Measurements from ENCODE around the gene METTL14. TPM values are rescaled to one million over a fixed set of nuclear protein-coding genes. Genes with fewer than 3 reads are reported as not detected.

Gene METTL14
- total RNA-seq, 4 donors from 2014 or later: 8.2 to 31.8 (median 17.3) TPM

DNA sequence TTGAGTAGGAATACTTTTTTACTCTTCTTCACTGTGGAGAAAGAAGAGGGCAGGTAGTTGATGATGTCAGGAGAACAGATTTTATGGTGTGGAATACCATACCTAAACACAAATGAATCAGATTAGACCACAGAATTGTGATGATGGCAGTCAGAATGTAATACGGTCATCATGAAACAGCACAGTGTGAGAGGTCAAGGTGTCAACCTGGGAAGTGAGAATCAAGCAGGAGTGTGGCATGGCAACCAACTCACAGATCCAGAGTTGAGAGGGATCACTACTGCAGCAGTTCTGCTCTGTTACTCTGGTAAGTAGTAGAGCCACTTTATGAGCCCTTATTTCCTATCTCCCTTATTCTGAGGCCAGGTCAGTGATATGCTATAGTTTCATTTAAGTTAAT lies 27.7 kb downstream of the METTL14 start:
- intact Hi-C loops (cut with DNase I; ENCODE audit: low total_unique reads) (no loop called here), in situ Hi-C loops (cut with MboI; ENCODE audit: low sequenced_read_pairs in 4 of 4) (no loop called here)
- Histone ChIP-seq H3K4me1 (no peaks in the 10 kb centered on the region), H3K36me3 (peaks cover 0 to 49% of the 10 kb centered on the region in 2 donors), H3K27me3 (no peaks in the 10 kb centered on the region), H3K4me3 (no peak overlapping the region), H3K27ac (no peak overlapping the region), H3K9me3 (no peaks in the 10 kb centered on the region)
- DNase-seq: no peak
- no peak for ATAC-seq
- TF ChIP-seq, protein P1, sequence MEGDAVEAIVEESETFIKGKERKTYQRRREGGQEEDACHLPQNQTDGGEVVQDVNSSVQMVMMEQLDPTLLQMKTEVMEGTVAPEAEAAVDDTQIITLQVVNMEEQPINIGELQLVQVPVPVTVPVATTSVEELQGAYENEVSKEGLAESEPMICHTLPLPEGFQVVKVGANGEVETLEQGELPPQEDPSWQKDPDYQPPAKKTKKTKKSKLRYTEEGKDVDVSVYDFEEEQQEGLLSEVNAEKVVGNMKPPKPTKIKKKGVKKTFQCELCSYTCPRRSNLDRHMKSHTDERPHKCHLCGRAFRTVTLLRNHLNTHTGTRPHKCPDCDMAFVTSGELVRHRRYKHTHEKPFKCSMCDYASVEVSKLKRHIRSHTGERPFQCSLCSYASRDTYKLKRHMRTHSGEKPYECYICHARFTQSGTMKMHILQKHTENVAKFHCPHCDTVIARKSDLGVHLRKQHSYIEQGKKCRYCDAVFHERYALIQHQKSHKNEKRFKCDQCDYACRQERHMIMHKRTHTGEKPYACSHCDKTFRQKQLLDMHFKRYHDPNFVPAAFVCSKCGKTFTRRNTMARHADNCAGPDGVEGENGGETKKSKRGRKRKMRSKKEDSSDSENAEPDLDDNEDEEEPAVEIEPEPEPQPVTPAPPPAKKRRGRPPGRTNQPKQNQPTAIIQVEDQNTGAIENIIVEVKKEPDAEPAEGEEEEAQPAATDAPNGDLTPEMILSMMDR (IDR thresholded peaks at IDR 0.05 in 4 of 5, conservative IDR thresholded peaks at IDR 0.05 in 1 of 5): no peak

DNA sequence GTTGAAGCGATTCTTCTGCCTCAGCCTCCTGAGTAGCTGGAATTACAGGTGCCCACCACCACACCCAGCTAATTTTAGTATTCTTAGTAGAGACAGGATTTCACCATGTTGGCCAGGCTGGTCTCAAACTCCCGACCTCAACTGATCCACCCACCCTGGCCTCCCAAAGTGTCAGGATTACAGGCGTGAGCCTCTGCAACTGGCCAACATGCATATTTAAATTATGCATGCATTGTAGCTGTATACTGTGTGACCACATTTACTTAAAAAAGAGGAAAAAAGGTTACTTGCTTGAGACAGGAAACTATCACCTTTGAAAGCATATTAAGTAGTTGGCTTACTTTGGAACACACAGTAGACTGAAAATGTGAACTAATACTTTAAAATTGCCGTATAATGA lies 29.5 kb downstream of the METTL14 start:
- no peak for ATAC-seq
- in situ Hi-C loops (cut with MboI; ENCODE audit: low sequenced_read_pairs in 4 of 4): no loop called here
- H3K36me3 ChIP-seq: peaks cover 0 to 34% of the 10 kb centered on the region in 2 donors

DNA sequence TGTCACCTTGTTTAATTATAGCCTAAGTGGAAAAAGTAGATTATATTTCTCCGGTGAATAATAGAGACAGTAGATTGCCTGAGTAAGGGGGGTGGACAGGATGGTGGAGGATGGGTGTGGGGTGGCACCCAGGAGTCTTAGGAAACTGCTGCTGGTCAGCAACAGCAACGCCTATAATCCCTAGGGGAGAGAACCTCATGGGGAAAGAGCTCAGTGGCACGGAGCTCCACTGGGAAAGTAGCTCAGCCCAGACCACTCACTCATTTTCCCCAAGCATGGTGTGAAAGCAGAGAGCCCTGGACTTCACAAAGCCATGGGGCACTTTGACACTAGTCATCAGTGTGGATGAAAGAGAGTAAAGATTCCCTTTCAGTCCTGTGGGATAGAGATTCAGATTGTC lies 31.1 kb downstream of the METTL14 start:
- no peaks in the 10 kb centered on the region for H3K27me3 ChIP-seq
- in situ Hi-C loops (cut with MboI; ENCODE audit: low sequenced_read_pairs in 4 of 4) (no loop called here), intact Hi-C loops (cut with DNase I; ENCODE audit: low total_unique reads) (no loop called here)
- no peak overlapping the region for H3K4me3 ChIP-seq
- DNase-seq: no peak
- H3K27ac ChIP-seq: no peak overlapping the region
- TF ChIP-seq, protein P1 (IDR thresholded peaks at IDR 0.05 in 4 of 5, conservative IDR thresholded peaks at IDR 0.05 in 1 of 5): no peak
- no peak for TF ChIP-seq POLR2A (IDR thresholded peaks at IDR 0.05)
- H3K36me3 ChIP-seq: peaks cover 0 to 19% of the 10 kb centered on the region in 2 donors
- no peaks in the 10 kb centered on the region for H3K4me1 ChIP-seq
- no peaks in the 10 kb centered on the region for H3K9me3 ChIP-seq
- no peak for ATAC-seq

More for the DNA sequence above, 29.5 kb downstream of the METTL14 start:
- Histone ChIP-seq H3K27ac (no peak overlapping the region), H3K4me1 (no peaks in the 10 kb centered on the region), H3K27me3 (no peaks in the 10 kb centered on the region), H3K9me3 (no peaks in the 10 kb centered on the region), H3K4me3 (no peak overlapping the region)
- TF ChIP-seq, protein P1 (IDR thresholded peaks at IDR 0.05 in 4 of 5, conservative IDR thresholded peaks at IDR 0.05 in 1 of 5): no peak
- no peak for TF ChIP-seq POLR2A (IDR thresholded peaks at IDR 0.05)
- no peak for DNase-seq
- intact Hi-C loops (cut with DNase I; ENCODE audit: low total_unique reads): no loop called here

DNA sequence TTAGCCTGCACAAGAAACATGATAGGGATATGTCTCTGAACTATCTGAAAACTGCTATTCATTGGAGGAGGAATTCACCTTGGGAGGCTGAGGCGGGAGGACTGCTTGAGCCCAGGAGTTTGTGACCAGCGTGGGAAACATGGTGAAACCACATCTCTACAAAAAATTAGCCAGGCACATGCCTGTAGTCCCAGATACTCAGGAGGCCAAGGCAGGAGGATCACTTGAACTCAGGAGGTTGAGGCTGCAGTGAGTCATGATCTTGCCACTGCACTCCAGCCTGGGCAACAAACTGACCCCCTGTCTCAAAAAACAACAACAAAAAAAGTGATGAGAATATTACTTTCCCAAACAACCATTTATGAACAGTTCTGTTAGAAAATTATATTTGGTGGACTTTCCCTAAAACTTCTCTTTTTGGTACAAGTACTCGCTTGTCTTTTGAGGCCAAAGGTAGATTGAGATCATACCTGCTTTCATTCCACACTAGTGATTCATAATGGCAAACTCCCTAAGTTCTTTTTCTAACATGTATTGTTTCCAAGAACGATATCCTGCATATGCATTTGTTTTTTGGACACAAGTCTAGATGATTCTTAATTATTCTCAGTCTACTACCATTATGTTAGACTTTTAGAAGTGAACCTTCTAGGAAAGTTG lies 33.4 kb downstream of the METTL14 start:
- ATAC-seq (no peak), DNase-seq (no peak)
- Histone ChIP-seq H3K4me3 (no peak overlapping the region), H3K36me3 (no peaks in the 10 kb centered on the region), H3K9me3 (no peaks in the 10 kb centered on the region), H3K4me1 (no peaks in the 10 kb centered on the region), H3K27me3 (no peaks in the 10 kb centered on the region), H3K27ac (no peak overlapping the region)
- intact Hi-C loops (cut with DNase I; ENCODE audit: low total_unique reads) (no loop called here), in situ Hi-C loops (cut with MboI; ENCODE audit: low sequenced_read_pairs in 4 of 4) (no loop called here)
- TF ChIP-seq, protein P1 (IDR thresholded peaks at IDR 0.05 in 4 of 5, conservative IDR thresholded peaks at IDR 0.05 in 1 of 5): no peak
- TF ChIP-seq POLR2A (IDR thresholded peaks at IDR 0.05): no peak

DNA sequence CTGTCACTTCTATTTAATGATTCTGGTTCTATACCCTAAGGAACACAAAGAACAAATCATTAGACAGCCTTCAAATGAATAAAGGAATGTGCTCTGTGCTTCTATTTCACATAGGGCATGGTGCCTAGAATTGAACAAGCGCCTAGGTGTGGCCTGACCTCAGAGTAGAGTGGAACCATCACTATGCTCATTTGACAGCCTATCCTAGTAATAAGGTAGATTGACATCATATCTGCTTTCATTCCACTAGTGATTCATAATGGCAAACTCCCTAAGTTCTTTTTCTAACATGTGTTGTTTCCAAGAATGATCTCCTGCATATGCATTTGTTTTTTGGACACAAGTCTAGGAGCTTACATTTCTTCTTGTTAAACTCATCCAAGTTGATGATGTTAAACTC lies 36.6 kb downstream of the METTL14 start:
- Histone ChIP-seq H3K27ac (no peak overlapping the region), H3K4me1 (no peaks in the 10 kb centered on the region), H3K36me3 (peaks cover 0 to 25% of the 10 kb centered on the region in 2 donors), H3K9me3 (no peaks in the 10 kb centered on the region), H3K4me3 (no peak overlapping the region), H3K27me3 (no peaks in the 10 kb centered on the region)
- intact Hi-C loops (cut with DNase I; ENCODE audit: low total_unique reads): no loop called here
- in situ Hi-C loops (cut with MboI; ENCODE audit: low sequenced_read_pairs in 4 of 4): no loop called here
- no peak for ATAC-seq
- no peak for TF ChIP-seq POLR2A (IDR thresholded peaks at IDR 0.05)
- TF ChIP-seq, protein P1 (IDR thresholded peaks at IDR 0.05 in 4 of 5, conservative IDR thresholded peaks at IDR 0.05 in 1 of 5): no peak
- DNase-seq: no peak
